HG03520 (cell line): ENCODE data around the gene MTNR1B.

ENCODE experiments used
- ATAC-seq: cut with Tn5 transposase; IDR thresholded peaks from one replicate; pipeline ENCODE4 v1.9.1; 2021; ENCODE audit warnings: mild to moderate bottlenecking, moderate library complexity; ENCODE audit not compliant: unreplicated experiment

Gene MTNR1B

DNA sequence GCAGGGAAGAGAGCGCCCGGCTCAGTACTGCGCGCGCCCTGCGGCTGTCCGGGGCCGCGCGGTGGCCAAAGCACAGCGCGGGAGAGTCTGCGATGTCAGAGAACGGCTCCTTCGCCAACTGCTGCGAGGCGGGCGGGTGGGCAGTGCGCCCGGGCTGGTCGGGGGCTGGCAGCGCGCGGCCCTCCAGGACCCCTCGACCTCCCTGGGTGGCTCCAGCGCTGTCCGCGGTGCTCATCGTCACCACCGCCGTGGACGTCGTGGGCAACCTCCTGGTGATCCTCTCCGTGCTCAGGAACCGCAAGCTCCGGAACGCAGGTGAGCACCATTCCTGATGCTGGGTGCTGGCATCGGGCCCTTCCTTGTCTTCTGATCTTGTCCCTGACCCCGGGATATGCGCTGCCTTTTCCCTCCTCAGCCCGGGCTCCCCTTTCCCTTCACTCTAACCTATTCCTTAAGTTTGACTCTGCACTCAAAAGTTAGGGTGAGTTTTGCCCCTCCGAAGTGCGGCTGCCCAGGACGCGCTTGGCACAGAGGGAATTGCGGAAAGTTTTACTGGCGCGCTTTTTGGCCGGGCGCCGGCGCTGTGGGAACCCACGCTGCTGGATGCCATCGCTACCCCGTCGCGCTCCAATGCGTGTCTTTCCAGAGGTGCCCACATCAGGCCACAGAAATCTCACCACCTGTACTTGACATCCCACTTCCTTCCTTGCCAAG, at the start of gene MTNR1B:
MTNR1B (plus strand) TSS at position 18 of the 714 bp plus-strand sequence; CDS start at position 93, 75 bp downstream.
- ATAC-seq, result no peak

GRCh38 chr11:92920331-92920730, 49.1 kb upstream of the MTNR1B start:
- ATAC-seq, result no peak

- ATAC-seq, result no peak
Measured at GRCh38 chr11:92922731-92923130, 46.7 kb upstream of the MTNR1B start.

- ATAC-seq, result no peak
Measured at GRCh38 chr11:92929246-92929645, 40.2 kb upstream of the MTNR1B start.

GRCh38 chr11:92929653-92930052, 39.8 kb upstream of the MTNR1B start:
- ATAC-seq, result no peak

DNA sequence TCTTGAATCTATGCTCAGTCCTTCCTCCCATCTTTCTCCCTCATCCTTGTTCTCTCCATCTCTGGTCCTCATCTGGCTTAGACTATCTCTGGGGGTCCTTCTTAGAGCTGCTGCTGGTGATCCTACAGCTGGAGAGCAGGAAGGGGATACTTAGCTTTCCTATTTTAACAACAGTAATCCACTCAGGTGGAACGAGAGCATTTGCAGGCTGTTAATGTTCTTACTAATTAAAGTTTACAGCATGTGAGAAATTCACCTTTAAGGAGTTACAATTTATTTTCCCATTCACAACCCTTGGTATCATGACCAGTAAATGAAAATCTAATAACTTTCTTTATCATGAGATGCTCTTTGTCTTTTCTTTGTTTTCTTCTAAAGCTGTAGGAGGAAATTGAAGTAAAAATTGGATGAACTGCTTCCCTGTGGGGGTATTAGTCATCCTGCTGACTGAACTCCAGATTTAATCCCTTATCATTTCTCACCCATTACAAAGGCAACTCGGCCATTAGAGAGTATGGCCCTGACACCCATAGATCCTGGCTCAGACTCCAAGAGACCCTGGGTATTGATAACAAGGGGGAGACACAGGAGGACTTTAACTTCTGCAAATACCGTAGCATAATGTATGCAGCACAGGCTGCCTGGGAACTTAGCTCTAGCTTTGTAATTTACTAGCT, 37.6 kb upstream of the MTNR1B start:
- ATAC-seq, result no peak

DNA sequence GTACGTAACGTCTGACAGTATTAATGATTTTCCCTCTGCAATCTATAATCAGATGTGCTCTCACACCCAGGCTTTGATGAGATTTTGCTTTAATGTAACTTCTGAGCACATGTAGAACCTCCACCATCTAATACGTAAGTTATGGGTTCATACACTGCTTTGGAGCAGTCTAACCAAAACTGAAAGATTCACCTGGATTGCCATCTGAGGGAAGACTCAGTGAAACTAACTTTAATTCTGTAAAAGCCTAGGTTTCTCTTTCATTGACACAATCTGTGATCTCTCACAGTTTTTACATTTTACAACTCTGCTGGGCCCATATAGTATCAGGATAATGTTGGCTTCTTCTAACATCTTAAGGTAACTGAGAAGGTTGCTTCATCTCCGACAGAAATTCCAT, 30.1 kb upstream of the MTNR1B start:
- ATAC-seq, result no peak

DNA sequence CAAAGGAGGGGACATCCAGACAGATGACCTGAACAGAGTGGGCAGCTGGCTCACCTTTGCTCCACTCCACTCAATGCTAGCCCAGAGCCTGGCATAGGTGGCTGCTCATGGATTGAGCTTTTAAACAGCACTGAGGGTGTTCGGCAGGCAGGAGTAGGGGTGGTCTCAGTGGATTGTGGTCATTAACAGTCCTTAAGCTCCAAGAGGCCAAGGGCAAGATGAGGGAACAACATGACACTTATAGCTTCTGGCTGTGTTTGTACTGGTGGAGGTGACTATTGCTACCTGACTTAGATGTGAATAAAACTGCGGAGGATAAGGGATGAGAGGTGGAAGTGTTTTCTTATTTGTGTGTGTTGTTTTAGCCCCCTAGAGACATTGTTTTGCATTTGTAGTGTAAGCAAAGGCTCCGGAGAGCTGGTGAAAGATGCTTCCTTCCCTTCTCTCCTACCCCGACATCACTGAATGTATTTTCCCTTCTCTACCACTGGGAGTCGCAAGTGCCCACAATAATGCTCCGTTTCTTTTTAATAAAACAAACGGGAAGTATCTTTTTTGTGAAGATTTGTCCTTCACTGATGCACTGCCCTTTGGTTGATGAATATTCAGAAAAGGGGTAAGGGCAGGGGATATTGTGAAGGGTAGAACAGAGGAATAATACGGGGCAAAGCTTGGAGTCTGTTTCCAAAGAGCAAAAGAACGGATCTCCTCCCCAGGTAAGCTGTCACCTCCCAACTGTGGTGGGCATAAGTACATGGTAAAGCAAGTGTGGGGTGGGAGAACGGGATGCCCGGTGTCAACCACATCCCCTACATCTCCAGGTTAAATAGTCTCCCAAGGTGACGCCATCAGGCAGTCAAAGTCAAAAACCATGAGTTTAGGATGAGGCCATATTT, 27.5 kb upstream of the MTNR1B start:
- ATAC-seq, result peak; percentile 62

DNA sequence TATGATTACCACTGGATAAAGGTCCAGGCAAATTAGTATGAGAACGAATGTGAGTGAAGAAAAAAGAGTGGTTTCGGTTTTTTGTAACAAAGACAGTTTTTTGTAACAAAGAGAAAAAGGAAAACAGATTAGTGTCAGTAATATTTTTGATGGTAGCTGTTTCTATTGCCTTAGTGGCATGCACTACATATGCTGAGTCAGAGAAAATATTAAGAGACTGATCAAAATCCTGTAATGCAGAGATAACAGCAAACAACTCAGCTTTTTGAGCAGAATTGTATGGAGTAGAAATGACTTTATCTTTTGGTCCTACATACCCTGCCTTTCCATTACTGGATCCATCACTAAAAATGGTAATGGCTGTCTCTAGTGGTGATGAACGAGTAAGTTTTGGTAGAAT, 22.7 kb upstream of the MTNR1B start:
- no peak for ATAC-seq

GRCh38 chr11:92948116-92948515, 21.3 kb upstream of the MTNR1B start:
- no peak for ATAC-seq

GRCh38 chr11:92954003-92954402, 15.4 kb upstream of the MTNR1B start:
- no peak for ATAC-seq

GRCh38 chr11:92955860-92956259, 13.6 kb upstream of the MTNR1B start:
- no peak for ATAC-seq

DNA sequence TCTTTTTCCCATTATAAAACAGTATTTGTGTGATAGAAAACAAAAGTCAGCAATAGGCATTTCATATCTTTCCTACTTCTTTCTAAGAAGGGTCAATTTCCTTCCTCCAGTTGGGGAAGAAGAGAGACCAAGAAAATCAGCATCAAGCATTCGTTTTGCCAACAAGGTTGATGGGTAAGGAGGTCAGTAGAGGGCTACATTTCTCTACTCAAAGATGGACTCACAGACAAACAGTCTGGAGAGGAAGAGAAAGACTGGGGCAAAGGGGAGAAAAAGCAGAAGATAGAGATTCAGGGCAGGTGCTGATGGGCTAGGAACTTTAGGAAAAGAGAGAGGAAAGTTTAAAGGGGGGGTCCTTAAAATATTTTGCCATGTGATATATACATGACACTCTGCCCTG, 8.6 kb upstream of the MTNR1B start:
- no peak for ATAC-seq

GRCh38 chr11:92962446-92962845, 7.0 kb upstream of the MTNR1B start:
- no peak for ATAC-seq

GRCh38 chr11:92964471-92964870, 5.0 kb upstream of the MTNR1B start:
- ATAC-seq, result no peak

DNA sequence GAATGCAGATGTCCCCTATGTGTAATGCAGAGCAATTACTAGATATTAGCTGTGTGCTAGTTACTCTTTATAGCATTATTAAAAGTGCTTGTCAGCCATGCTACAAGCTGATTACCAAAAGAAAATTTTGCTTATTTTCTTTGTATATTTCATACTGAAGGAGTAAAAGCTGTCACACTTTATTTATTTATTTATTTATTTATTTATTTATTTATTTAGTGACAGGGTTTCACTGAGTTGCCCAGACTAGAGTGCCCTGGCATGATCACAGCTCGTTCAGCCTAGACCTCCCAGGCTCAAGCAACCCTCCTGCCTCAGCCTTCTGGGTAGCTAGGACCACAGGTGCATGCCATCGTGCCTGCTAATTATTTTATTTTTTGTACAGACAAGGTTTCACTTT, 4.3 kb upstream of the MTNR1B start:
- ATAC-seq, result no peak

DNA sequence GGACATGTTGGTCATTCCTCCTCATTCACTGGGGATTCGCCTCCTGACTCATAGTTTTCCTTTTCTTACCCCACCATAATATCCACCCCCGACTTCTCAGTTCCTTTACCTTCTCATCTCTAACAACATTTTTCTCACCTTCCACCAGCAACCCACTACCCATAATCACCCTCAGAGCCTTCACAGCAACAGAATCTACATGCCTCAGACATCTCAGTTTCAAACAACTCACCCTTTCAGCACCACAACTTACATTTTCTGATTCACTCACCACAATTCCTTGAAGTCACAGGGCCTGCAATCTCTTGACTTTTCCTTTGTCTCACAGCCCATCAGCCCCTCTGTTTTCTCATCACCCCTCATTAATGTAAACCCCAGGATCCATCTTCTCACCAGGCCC, 2.3 kb upstream of the MTNR1B start:
- ATAC-seq, result no peak

DNA sequence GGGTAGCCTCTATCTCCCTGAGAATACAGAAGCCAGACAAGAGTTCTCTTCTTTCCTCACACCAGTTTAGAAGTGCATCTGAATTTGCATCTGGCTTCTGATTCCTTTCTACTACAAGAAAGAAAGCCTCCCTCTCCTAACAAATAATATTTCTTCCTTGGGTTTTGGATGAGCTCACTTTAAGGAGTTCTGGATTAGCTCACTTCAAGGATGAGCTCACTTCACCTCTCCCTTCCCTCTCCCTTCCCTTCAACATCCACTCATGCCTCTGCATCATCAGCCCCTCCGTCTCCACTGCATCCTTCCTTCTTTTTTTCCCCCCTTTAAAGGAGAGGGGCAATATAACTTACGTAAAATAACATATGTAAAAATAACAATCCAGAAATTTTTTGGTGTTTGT, 1.6 kb upstream of the MTNR1B start:
- ATAC-seq, result no peak

DNA sequence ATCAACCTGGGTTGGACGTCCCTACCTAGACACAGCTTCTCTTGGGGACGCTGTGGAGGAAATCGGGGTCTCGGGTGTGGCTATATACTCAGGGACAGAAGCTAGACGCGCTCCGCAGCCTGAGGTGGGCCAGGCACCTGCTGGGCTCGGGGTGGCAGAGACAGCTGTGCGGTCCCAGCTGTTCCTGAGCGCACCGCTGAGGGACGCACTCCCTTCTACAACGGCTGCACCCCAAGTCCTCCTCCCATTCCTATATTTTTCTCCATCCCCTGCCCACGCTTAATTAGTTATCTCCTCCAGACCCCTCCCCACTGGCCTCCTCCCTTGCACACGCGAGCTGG, 188 bp upstream of the MTNR1B start:
- ATAC-seq, result no peak

DNA sequence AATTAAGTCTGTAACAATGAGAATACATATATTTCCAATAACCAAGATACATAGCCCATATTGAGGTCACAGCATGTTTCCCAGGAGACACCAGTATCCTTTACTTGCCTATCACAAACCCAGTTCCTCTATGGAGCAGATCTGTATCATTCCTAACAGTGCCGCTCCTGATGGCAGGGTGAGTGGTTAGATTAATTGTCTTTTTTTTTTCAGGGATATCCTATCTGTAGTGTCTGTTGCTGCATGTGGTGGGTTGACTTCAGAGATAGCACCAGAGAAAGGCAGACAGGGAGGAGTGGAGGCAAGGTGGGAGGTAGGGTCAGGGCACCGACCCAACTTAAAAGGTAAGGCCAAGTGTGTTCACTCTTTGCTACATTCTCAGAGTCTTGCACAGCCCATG, 2.8 kb downstream of the MTNR1B start:
- ATAC-seq, result no peak

- no peak for ATAC-seq
Measured at GRCh38 chr11:92975285-92975684, 5.8 kb downstream of the MTNR1B start.

- ATAC-seq, result no peak
Measured at GRCh38 chr11:92976681-92977080, 7.2 kb downstream of the MTNR1B start.
